Tongue (tissue), 2 donors: ENCODE data around the gene EPM2AIP1. TPM values are rescaled to one million over a fixed set of nuclear protein-coding genes. Genes with fewer than 3 reads are reported as not detected.
"Not testable (repeated sequence)": the region's sequence is repeated elsewhere in the genome, so short reads cannot be mapped to it uniquely, and the experiment has no call there.

Source experiments
- DNase-seq: peaks from one replicate; pipeline ENCODE4 v3.0.0-alpha.2; 2015
- total RNA-seq: library from RNA; depleted of rRNA; stranded (reverse); fragments of >200 nt; gene quantifications from one replicate; pipeline ENCODE4 v1.2.3, GENCODE V29; 2014

EPM2AIP1 gene
- total RNA-seq, 1 donor from 2014 or later = 34.8 TPM

- DNase-seq = peak; percentile 67
Observed at GRCh38 chr3:36991923-36992805, 767 bp downstream of the EPM2AIP1 start.

GRCh38 chr3:36991147-36991546 is 1.8 kb downstream of the EPM2AIP1 start:
- no peak for DNase-seq

GRCh38 chr3:36989568-36989967 is 3.4 kb downstream of the EPM2AIP1 start:
- DNase-seq = no peak

- no peak for DNase-seq
Observed at GRCh38 chr3:36989005-36989404, 3.9 kb downstream of the EPM2AIP1 start.

- no peak for DNase-seq
Observed at GRCh38 chr3:36988356-36988755, 4.6 kb downstream of the EPM2AIP1 start.

DNA sequence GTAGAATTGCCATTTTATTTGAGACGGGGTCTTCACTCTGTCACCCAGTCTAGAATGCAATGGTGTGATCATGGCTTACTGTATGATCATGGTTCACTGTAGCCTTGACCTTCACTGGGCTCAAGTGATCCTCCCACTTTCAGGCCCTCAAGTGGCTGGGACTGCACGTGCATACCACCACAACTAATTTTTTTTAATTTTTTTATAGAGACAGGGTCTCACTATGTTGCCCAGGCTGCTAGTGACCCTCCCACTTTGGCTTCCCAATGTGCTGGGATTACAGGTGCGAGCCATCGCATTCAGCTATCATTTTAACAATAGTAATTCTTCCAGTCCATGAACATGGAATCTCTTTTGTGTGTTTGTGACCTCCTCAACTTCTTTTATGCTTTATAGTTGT is 11.9 kb downstream of the EPM2AIP1 start:
- no peak for DNase-seq

DNA sequence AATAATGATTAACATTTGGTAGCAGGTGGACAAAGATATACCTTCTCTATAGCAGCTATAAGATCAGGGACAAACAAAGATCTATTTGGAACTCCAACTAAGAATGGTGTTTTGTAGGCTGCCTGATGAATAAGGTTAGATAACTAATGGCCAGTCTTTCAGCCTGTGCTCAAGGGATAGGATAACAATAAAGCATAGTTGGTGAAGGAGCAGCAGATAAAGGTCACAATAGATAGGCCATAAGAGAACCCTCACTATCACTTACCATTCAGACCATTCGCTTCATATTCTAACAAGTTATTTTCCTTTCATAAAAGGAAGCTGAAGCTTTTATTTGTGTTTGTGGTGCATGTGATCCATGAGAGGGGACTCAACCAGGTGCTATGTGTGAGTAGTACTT is 19.8 kb downstream of the EPM2AIP1 start:
- no peak for DNase-seq

GRCh38 chr3:36972163-36972562 is 20.8 kb downstream of the EPM2AIP1 start:
- DNase-seq = no peak

DNA sequence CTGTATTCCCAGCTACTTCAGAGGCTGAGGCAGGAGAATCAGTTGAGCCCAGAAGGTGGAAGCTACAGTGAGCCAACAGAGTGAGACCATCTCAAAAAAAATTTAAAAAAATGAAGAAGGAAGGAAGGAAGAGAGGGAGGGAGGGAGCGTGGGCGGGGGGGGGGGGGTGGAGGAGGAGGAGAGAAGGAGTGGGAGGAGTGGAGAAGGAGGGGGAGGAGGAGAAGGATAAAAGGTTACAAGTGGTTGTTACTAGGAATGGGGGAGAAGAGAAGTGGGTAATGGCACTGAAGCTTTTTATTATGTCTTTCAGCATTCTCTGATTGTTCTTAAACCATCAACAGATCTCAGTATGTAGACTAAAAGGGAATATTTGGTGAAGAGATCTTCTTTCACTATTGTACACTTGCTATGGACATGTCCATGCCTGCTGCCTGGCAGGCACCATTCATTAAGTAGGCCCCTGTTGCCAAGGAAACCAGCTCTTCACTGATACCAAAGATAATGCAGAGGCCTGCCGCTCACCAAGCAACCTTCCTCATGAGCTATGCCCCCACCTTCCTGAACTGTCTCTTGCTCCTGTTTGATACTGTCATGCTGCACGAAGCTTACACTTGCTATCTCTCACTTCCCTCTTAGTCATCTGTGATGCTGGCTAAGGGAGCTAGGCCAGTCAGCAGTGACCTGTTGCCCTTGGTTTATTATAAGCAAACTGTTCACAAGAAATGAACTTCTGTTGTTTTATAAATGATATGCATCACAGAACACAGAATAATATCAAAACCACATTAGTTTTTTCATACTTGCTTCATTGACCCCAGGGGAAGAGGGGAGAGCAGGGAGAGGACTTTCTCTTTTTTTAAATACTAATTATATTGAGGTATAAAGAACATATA is 23.1 kb downstream of the EPM2AIP1 start:
- peak; percentile 74 for DNase-seq

GRCh38 chr3:36969085-36969484 is 23.8 kb downstream of the EPM2AIP1 start:
- DNase-seq = no peak

DNA sequence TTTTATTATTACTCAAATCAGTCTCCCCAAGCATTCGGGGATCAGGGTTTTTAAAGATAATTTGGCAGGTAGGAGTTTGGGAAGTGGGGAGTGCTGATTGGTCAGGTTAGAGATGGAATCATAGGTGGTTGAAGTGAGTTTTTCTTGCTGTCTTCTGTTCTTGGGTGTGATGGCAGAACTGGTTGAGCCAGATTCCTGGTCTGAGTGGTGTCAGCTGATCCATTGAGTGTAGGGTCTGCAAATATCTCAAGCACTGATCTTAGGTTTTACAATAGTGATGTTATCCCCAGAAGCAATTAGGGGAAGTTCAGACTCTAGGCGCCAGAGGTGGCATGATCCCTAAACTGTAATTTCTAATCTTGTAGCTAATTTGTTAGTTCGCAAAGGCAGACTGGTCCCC is 27.5 kb downstream of the EPM2AIP1 start:
- peak; percentile 51 for DNase-seq

DNA sequence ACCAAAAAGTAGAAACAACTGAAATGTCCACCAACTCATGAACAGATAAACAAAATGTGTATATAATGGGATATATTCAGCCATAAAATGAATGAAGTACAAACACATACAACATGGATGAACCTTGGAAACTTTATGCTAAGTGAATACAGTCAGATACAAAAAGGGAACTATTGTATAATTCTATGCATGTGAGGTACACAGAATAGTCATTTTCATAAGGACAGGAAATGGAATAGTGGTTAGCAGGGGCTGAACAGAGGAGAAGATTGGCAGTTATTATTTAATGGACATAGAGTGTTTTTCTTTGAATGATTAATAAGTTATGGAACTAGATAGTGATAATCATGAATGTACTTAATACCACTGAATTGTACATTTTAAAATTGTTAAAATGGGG is 28.1 kb downstream of the EPM2AIP1 start:
- no peak for DNase-seq

GRCh38 chr3:36964331-36964730 is 28.6 kb downstream of the EPM2AIP1 start:
- DNase-seq = no peak

DNA sequence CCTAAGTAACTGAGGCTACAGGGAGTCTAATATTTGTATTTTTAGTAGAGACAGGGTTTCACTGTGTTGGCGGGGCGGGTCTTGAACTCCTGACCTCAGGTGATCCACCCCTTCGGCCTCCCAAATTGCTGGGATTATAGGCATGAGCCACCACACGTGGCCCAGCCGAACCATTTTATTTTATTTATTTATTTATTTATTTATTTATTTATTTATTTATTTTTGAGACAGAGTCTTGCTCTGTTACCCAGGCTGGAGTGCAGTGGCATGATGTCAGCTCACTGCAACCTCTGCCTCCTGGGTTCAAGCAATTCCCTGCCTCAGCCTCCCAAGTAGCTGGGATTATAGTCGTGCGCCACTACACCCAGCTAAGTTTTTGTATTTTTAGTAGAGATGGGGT is 29.9 kb downstream of the EPM2AIP1 start:
- DNase-seq = not testable (repeated sequence)

DNA sequence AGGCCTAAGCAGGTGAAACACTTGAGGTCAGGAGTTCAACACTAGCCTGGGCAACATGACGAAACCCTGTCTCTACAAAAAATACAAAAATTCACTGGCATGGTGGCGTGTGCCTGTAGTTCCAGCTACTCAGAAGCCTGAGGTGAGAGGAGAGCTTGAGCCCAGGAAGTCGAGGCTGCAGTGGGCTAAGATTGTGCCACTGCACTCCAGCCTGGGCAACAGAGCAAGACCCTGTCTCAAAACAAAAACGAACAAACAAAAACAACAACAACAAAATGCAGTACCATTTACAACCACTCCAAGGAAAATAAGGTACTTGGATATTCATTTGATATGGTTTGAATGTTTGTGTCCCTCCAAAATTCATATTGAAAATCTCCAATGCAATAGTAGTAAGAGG is 32.4 kb downstream of the EPM2AIP1 start:
- no peak for DNase-seq

DNA sequence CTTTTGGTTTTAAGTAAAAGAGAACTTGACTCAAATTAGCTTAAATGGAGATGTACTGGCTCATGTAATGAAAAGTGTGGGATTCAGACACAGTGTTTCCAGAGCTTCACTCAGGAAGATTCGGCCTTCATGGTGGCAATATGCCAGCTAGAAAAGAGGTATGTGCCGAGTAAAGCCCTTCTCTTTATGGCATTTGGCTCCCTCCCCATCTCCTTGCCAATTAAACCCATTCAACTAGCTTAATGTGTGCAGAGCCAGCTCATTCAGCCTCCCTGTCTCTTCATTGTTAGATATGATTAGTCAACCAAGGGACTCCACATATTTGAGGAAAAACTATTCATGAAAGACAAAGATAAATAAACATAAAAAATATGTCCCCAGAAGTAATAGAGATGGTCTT is 33.1 kb downstream of the EPM2AIP1 start:
- DNase-seq = no peak

GRCh38 chr3:36957862-36958686 is 34.9 kb downstream of the EPM2AIP1 start:
- no peak for DNase-seq

DNA sequence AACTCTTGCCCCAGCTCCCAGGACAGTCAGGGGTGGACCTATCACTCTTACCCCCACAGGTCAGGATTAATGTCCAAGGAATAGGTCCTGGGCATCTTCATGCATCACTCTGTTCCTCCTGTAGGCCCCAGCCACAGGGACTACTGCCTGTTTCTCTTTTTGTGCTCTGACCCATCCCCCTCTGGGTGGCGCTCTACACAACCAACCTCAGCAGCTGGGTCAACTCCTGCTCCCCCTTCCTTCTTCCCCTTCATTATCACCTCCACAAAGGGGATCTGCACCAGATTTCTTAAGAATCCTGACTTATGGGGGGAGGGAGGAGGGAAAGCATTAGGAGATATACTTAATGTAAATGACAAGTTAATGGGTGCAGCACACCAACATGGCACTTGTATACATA is 35.9 kb downstream of the EPM2AIP1 start:
- no peak for DNase-seq

GRCh38 chr3:36956155-36956554 is 36.8 kb downstream of the EPM2AIP1 start:
- no peak for DNase-seq

- DNase-seq = no peak
Observed at GRCh38 chr3:36954452-36955134, 38.3 kb downstream of the EPM2AIP1 start.

- DNase-seq = not testable (repeated sequence)
Observed at GRCh38 chr3:36947814-36948213, 45.1 kb downstream of the EPM2AIP1 start.
